Fibroblast of the aortic adventitia (primary cell): ENCODE data around the gene MAN1B1. TPM values are rescaled to one million over a fixed set of nuclear protein-coding genes. Genes with fewer than 3 reads are reported as not detected.

Experiments used
- DNase-seq: peaks from one replicate; pipeline ENCODE4 v3.0.0-alpha.2; 2010; ENCODE audit warnings: low read depth
- H3K4me3 ChIP-seq: 2 replicates; pipeline ENCODE4 v1.5.1; 2011; ENCODE audit warnings: low read depth, mild to moderate bottlenecking, control low read depth, low read length, moderate library complexity
- CTCF ChIP-seq: IDR thresholded peaks from 2 replicates; pipeline ENCODE4 v1.5.1; 2011; ENCODE audit warnings: mild to moderate bottlenecking, low read length, control low read depth, inconsistent platforms; ENCODE audit not compliant: insufficient read depth
- total RNA-seq: library from RNA; depleted of rRNA; stranded (reverse); fragments of >200 nt; gene quantifications from 2 replicates; pipeline ENCODE4 v1.2.3, GENCODE V29; 2012; ENCODE audit warnings: low replicate concordance

The MAN1B1 gene
- total RNA-seq, 1 donor: 50.8 TPM

DNA sequence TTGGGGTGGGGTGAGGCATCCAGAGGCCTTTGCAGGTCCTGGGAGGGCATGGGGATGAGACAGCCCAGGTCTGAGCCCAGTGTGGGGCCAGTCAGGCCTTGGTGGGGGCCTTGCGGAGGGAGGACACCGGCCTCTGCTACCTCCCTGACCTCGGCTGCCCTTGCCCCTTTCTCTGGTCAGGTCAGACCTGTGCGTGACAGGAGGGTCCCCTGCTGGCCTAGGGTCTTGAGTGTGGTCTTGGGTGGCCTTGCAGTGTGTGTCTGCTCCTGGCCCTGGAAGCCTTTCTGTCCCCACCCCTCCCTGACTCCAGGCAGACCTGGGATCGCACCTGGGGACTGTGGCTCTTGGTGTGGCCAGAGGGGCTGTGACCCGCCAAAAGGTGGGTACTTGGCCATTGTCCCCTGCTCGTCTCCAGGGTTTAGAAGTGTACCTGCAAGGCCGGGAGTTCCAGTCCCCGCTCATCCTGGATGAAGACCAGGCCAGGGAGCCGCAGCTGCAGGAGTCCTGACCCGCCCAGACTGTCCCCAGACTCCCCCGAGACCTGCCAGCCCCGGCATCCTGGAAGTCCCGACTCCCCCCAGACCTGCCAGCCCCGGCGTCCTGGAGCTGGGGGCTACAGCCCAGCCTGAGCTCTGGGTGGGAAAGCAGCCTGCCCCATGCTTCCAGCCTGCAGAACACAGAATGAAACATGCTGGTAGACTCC lies 4.4 kb upstream of the MAN1B1 start:
- DNase-seq: no peak
- H3K4me3 ChIP-seq: no peak overlapping the region
- no peak for TF ChIP-seq CTCF

DNA sequence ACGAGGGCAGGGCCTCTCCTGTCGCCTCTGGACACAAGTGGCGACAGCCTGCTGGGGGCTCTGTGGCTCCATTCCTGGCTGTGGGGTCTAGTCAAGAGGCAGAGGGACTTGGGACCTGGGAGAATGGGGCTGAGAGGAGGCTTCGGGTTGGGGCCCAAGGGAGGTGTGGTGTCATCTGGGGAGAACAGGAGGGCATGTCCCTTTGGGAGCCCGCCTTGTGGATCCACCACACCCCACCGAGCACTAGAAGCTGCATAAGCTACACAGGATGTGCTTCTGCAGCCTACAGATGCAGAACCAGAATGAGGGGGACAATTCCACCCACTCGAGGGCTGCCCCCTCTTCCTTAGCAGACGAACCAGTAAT lies 3.9 kb upstream of the MAN1B1 start:
- no peak for TF ChIP-seq CTCF

GRCh38 chr9:137083394-137084004 lies 3.3 kb upstream of the MAN1B1 start:
- no peak overlapping the region for H3K4me3 ChIP-seq

More for the DNA sequence above, 3.9 kb upstream of the MAN1B1 start:
- no peak overlapping the region for H3K4me3 ChIP-seq
- DNase-seq: no peak

DNA sequence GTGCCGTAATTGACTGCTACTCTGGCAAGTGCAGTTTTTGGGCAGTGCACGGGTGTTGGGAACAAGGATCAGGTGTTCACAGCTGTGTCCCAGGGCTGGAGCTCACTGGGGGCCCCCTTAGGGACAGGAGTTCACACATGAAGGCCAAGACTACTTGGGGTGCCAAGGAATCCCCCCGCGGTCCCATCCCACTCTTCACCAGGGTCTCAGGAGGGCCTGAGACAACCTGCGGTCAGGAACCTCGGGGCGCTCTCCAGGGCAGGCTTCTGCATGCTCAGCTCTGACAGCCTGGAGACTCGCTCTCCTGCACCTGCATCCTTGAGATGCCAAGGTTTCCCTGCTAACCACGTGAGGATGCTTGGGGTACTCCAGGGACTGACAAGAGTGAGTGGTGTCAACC lies 2.3 kb upstream of the MAN1B1 start:
- no peak for DNase-seq
- TF ChIP-seq CTCF: no peak
- H3K4me3 ChIP-seq: no peak overlapping the region

More at GRCh38 chr9:137083394-137084004, 3.3 kb upstream of the MAN1B1 start:
- TF ChIP-seq CTCF: no peak
- DNase-seq: peak; percentile 96

GRCh38 chr9:137085920-137086530 lies 760 bp upstream of the MAN1B1 start:
- peak; percentile 39 for DNase-seq
- TF ChIP-seq CTCF: no peak
- H3K4me3 ChIP-seq: peak overlapping the region; percentile 76

GRCh38 chr9:137087409-137087925 lies 682 bp downstream of the MAN1B1 start:
- no peak for DNase-seq
- H3K4me3 ChIP-seq: peak overlapping the region; percentile 76
- no peak for TF ChIP-seq CTCF
